ENCODE measurements around the gene AAMP.

Gene AAMP

GRCh38 chr2:218286570-218287459, 16.9 kb upstream of the AAMP start:
- Histone ChIP-seq H3K27me3 (replicated peaks; ENCODE audit: control insufficient read depth, insufficient read depth, low read length) (no peaks in the 10 kb centered on the region), H3K36me3 (ENCODE audit: control insufficient read depth, insufficient read depth, low read length) (peaks cover 2% of the 10 kb centered on the region; the same call in 1 of the 2 replicates), H3K4me3 (replicated peaks; ENCODE audit: low read depth, low read length) (peak overlapping the region; percentile 53)
- TF ChIP-seq, protein P1, sequence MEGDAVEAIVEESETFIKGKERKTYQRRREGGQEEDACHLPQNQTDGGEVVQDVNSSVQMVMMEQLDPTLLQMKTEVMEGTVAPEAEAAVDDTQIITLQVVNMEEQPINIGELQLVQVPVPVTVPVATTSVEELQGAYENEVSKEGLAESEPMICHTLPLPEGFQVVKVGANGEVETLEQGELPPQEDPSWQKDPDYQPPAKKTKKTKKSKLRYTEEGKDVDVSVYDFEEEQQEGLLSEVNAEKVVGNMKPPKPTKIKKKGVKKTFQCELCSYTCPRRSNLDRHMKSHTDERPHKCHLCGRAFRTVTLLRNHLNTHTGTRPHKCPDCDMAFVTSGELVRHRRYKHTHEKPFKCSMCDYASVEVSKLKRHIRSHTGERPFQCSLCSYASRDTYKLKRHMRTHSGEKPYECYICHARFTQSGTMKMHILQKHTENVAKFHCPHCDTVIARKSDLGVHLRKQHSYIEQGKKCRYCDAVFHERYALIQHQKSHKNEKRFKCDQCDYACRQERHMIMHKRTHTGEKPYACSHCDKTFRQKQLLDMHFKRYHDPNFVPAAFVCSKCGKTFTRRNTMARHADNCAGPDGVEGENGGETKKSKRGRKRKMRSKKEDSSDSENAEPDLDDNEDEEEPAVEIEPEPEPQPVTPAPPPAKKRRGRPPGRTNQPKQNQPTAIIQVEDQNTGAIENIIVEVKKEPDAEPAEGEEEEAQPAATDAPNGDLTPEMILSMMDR (IDR thresholded peaks at IDR 0.05; ENCODE audit: insufficient read depth, low read length, poor library complexity, severe bottlenecking), result no peak
- DNase-seq (ENCODE audit: extremely low read depth, insufficient read length), result peak; percentile 64

- no peak for DNase-seq (ENCODE audit: extremely low read depth, insufficient read length)
- TF ChIP-seq, protein P1 (IDR thresholded peaks at IDR 0.05; ENCODE audit: insufficient read depth, low read length, poor library complexity, severe bottlenecking), result no peak
Measured at GRCh38 chr2:218285604-218286003, 15.7 kb upstream of the AAMP start.

GRCh38 chr2:218284106-218284811, 14.3 kb upstream of the AAMP start:
- TF ChIP-seq, protein P1 (IDR thresholded peaks at IDR 0.05; ENCODE audit: insufficient read depth, low read length, poor library complexity, severe bottlenecking), result no peak
- no peaks in the 10 kb centered on the region for H3K27me3 ChIP-seq (replicated peaks; ENCODE audit: control insufficient read depth, insufficient read depth, low read length)
- no peak for DNase-seq (ENCODE audit: extremely low read depth, insufficient read length)
- peaks cover 13% of the 10 kb centered on the region for H3K36me3 ChIP-seq (ENCODE audit: control insufficient read depth, insufficient read depth, low read length)
- H3K4me3 ChIP-seq (replicated peaks; ENCODE audit: low read depth, low read length), result peak overlapping the region; percentile 12; the same call in 1 of the 2 replicates

More at GRCh38 chr2:218285604-218286003, 15.7 kb upstream of the AAMP start:
- Histone ChIP-seq H3K4me3 (replicated peaks; ENCODE audit: low read depth, low read length) (no peak overlapping the region), H3K27me3 (replicated peaks; ENCODE audit: control insufficient read depth, insufficient read depth, low read length) (no peaks in the 10 kb centered on the region), H3K36me3 (ENCODE audit: control insufficient read depth, insufficient read depth, low read length) (peaks cover 5% of the 10 kb centered on the region)

DNA sequence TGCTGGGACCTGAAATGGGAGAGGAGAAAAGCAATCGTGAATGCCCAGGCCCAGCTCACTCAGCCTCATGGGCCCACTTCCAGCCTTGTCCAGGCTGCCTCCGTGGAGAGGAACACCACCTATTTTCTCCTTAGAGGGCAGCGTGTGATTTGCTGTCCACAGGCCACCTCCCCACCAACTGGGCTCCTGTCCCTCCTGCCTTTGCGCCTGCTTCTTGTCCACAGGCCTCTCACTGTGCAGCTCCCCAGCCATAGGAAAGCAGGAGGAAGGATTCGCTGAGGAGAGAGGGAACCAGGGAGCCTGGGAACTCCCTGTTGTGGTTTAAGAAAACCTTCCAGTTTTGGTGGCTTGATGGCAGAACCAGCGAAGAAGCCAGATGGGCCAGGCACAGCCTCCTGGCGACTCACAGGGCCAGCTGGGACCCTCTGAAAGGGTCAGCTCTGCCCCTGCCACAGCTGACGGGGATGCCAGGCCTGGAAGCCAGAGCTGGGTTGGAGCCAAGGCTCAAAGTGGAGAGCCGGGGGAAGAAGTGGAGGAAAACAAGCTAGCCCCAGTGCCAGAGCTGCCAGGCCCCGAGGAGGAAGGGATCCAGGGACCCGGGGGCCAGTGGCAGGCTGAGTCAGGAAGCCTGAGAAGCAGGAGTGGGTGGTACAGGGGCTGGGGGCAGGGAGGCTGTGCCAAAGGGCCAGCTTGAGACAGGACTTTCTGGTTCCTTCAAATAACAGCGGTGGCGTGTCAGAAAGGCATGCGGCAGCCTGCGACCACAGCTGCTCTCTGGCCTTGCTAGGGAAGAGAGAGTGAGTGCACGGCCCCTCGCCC, 12.4 kb upstream of the AAMP start:
- peaks cover 20% of the 10 kb centered on the region for H3K36me3 ChIP-seq (ENCODE audit: control insufficient read depth, insufficient read depth, low read length)
- H3K4me3 ChIP-seq (replicated peaks; ENCODE audit: low read depth, low read length), result no peak overlapping the region
- DNase-seq (ENCODE audit: extremely low read depth, insufficient read length), result no peak
- no peaks in the 10 kb centered on the region for H3K27me3 ChIP-seq (replicated peaks; ENCODE audit: control insufficient read depth, insufficient read depth, low read length)
- TF ChIP-seq, protein P1 (IDR thresholded peaks at IDR 0.05; ENCODE audit: insufficient read depth, low read length, poor library complexity, severe bottlenecking), result no peak

DNA sequence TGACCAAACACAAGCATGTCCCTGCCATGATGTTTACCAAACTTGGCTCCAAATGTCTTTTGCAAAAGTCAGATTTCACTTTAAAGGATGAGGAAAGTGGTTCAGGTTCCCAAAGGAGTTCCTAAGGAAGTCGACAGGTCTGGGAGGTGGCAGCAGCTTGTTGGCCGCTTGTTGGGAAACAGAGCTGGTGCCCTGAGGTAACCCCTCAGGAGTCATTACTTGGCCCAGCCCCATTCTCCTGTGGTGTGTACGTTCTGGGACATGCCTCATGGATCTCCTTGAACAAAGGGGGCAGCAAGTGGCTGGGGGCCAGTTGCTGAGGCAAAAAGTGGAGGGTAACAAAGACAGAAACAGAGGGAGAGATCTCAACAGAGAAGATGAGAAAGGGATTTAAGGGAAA, 11.5 kb upstream of the AAMP start:
- Histone ChIP-seq H3K36me3 (ENCODE audit: control insufficient read depth, insufficient read depth, low read length) (peaks cover 23% of the 10 kb centered on the region), H3K4me3 (replicated peaks; ENCODE audit: low read depth, low read length) (no peak overlapping the region), H3K27me3 (replicated peaks; ENCODE audit: control insufficient read depth, insufficient read depth, low read length) (no peaks in the 10 kb centered on the region)
- DNase-seq (ENCODE audit: extremely low read depth, insufficient read length), result no peak
- TF ChIP-seq, protein P1 (IDR thresholded peaks at IDR 0.05; ENCODE audit: insufficient read depth, low read length, poor library complexity, severe bottlenecking), result no peak
